Stimulated activated CD8-positive, alpha-beta memory T cell treated with anti-CD3 and anti-CD28 coated beads, Interleukin-2, amount 100 ng/mL, for 48 hours (primary cell): ENCODE results near the gene HBA1.
"Not testable (repeated sequence)": the region's sequence is repeated elsewhere in the genome, so short reads cannot be mapped to it uniquely, and the experiment has no call there.

ENCODE experiments used
- DNase-seq, 2 donors: peaks; one replicate each; pipeline ENCODE4 v3.0.0-alpha.2; 2020; ENCODE audit warnings: low read depth in 2 of 2

Gene HBA1

GRCh38 chr16:176477-177382 lies at the start of gene HBA1:
HBA1 (plus strand) TSS chr16:176680; CDS start chr16:176717, 37 bp downstream.
- not testable (repeated sequence) for DNase-seq

- no peak for DNase-seq
Observed at GRCh38 chr16:129075-129474, 47.4 kb upstream of the HBA1 start.

- no peak for DNase-seq
Observed at GRCh38 chr16:130533-131173, 45.8 kb upstream of the HBA1 start.

- DNase-seq: no peak
Observed at GRCh38 chr16:132120-132519, 44.4 kb upstream of the HBA1 start.

GRCh38 chr16:133716-134115 lies 42.8 kb upstream of the HBA1 start:
- DNase-seq: no peak

- peak in 1 of 2 donors; percentile 23 for DNase-seq
Observed at GRCh38 chr16:138049-138417, 38.4 kb upstream of the HBA1 start.

- DNase-seq: no peak
Observed at GRCh38 chr16:140175-140857, 36.2 kb upstream of the HBA1 start.

- no peak for DNase-seq
Observed at GRCh38 chr16:142405-142967, 34.0 kb upstream of the HBA1 start.

- no peak for DNase-seq
Observed at GRCh38 chr16:143047-143446, 33.4 kb upstream of the HBA1 start.

- DNase-seq: no peak
Observed at GRCh38 chr16:143456-143855, 33.0 kb upstream of the HBA1 start.

- no peak for DNase-seq
Observed at GRCh38 chr16:144797-145252, 31.7 kb upstream of the HBA1 start.

- no peak for DNase-seq
Observed at GRCh38 chr16:146646-147045, 29.8 kb upstream of the HBA1 start.

GRCh38 chr16:149024-149660 lies 27.3 kb upstream of the HBA1 start:
- DNase-seq: no peak

- DNase-seq: no peak
Observed at GRCh38 chr16:152141-153128, 24.0 kb upstream of the HBA1 start, which contains the start of gene HBZ. HBZ (plus strand) TSS chr16:152644; CDS start chr16:152910, 266 bp downstream.

GRCh38 chr16:153129-153521 lies 23.4 kb upstream of the HBA1 start:
- DNase-seq: not testable (repeated sequence)

- not testable (repeated sequence) for DNase-seq
Observed at GRCh38 chr16:153550-154216, 22.8 kb upstream of the HBA1 start.

GRCh38 chr16:154217-155030 lies 22.1 kb upstream of the HBA1 start:
- DNase-seq: no peak

GRCh38 chr16:155031-155398 lies 21.5 kb upstream of the HBA1 start:
- DNase-seq: no peak
